SK-N-MC (cell line): ENCODE results near the gene PIM3.

Experiments
- FOXP2 ChIP-seq: optimal IDR thresholded peaks from 2 replicates; pipeline ENCODE3; 2011; ENCODE audit warnings: mild to moderate bottlenecking, moderate library complexity; ENCODE audit not compliant: insufficient read depth; ENCODE audit errors: extremely low read length, control extremely low read depth
- POLR2AphosphoS5 ChIP-seq: IDR thresholded peaks from 2 replicates; pipeline ENCODE4 v1.6.1; 2012; ENCODE audit warnings: mild to moderate bottlenecking, low read depth, low read length, borderline replicate concordance

DNA sequence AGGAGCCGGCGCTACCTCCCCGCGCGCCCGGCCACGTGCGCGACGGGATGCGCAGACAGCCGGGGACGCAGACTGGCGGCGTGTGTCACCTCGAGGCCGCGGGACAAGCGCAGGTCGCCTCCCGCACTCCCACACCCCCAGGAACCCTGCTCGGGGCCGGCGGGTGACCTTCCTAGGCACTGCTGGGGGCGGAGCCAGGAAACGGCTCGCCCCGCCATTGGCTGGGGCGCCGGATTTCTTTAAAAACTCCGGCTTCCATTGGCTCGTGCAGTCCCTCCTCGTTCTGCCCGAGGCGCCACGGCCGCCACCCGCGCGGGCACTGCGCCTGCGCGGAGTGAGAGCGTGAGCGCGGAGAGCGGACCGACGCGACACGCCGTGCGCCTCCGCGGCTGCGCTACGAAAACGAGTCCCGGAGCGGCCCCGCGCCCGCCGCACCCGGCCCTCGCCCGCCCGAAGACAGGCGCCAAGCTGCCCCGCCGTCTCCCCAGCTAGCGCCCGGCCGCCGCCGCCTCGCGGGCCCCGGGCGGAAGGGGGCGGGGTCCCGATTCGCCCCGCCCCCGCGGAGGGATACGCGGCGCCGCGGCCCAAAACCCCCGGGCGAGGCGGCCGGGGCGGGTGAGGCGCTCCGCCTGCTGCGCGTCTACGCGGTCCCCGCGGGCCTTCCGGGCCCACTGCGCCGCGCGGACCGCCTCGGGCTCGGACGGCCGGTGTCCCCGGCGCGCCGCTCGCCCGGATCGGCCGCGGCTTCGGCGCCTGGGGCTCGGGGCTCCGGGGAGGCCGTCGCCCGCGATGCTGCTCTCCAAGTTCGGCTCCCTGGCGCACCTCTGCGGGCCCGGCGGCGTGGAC is at the start of gene PIM3:
- TF ChIP-seq POLR2AphosphoS5 (peak; percentile 79), FOXP2 (peak; percentile 43)
